CD4-positive, alpha-beta memory T cell (primary cell): ENCODE data around the gene TRIM32. TPM values are rescaled to one million over a fixed set of nuclear protein-coding genes. Genes with fewer than 3 reads are reported as not detected.

ENCODE experiments used
- CTCF ChIA-PET: fragments of 350-600 bp; sonication (Branson Sonifier 250); formaldehyde crosslinking; loops from one replicate; lab custom pipeline; 2021; ENCODE audit warnings: inconsistent platforms; ENCODE audit not compliant: partially characterized antibody; lab: Charles Lee
- POLR2A ChIA-PET: fragments of 350-600 bp; sonication (Branson Sonifier 250); formaldehyde crosslinking; loops from one replicate; lab custom pipeline; 2021; ENCODE audit not compliant: partially characterized antibody; lab: Charles Lee
- DNase-seq, 5 donors: peaks; one replicate each; pipeline versions ENCODE4 v3.0.0 to v3.0.0-alpha.2; 2020 to 2022; ENCODE audit warnings: mixed read lengths in 1 of 5
- H3K27ac ChIP-seq: one replicate; pipeline ENCODE4 v1.7.0; 2013; ENCODE audit warnings: low read depth, low read length
- H3K27me3 ChIP-seq: 2 replicates; pipeline ENCODE4 v1.7.0; 2013; ENCODE audit warnings: mild to moderate bottlenecking, low read length, moderate library complexity; ENCODE audit not compliant: insufficient read depth
- H3K36me3 ChIP-seq: 2 replicates; pipeline ENCODE4 v1.7.0; 2013; ENCODE audit warnings: mild to moderate bottlenecking, low read length, moderate library complexity; ENCODE audit not compliant: insufficient read depth
- H3K4me1 ChIP-seq: 2 replicates; pipeline ENCODE4 v1.7.0; 2013; ENCODE audit warnings: mild to moderate bottlenecking, low read length, moderate library complexity; ENCODE audit not compliant: insufficient read depth
- H3K4me3 ChIP-seq, 2 donors: one replicate each; pipeline ENCODE4 v1.7.0; 2013; ENCODE audit warnings: low read length in 2 of 2, mild to moderate bottlenecking in 1 of 2
- H3K9me3 ChIP-seq, 2 donors: one replicate each; pipeline ENCODE4 v1.7.0; 2013; ENCODE audit warnings: low read length in 2 of 2, control low read depth in 1 of 2; ENCODE audit not compliant: control insufficient read depth in 1 of 2
- H3K27ac Mint-ChIP-seq, 7 donors: one replicate each; pipeline ENCODE4 v1.8.0; 2020 to 2021; ENCODE audit warnings: mixed read lengths in 7 of 7, mild to moderate bottlenecking in 6 of 7, inconsistent platforms in 3 of 7, moderate library complexity in 3 of 7
- H3K27me3 Mint-ChIP-seq, 2 donors: one replicate each; pipeline ENCODE4 v1.8.0; 2020 to 2021; ENCODE audit warnings: mixed read lengths in 2 of 2
- H3K36me3 Mint-ChIP-seq, 2 donors: one replicate each; pipeline ENCODE4 v1.8.0; 2020 to 2021; ENCODE audit warnings: mixed read lengths in 2 of 2, inconsistent platforms in 1 of 2, mild to moderate bottlenecking in 1 of 2
- H3K4me1 Mint-ChIP-seq, 4 donors: one replicate each; pipeline ENCODE4 v1.8.0; 2020 to 2021; ENCODE audit warnings: mixed read lengths in 4 of 4, mild to moderate bottlenecking in 1 of 4
- H3K4me3 Mint-ChIP-seq, 8 donors: one replicate each; pipeline ENCODE4 v1.8.0; 2020 to 2021; ENCODE audit warnings: mixed read lengths in 8 of 8, mild to moderate bottlenecking in 7 of 8, moderate library complexity in 6 of 8, inconsistent platforms in 3 of 8
- H3K9me3 Mint-ChIP-seq, 8 donors: one replicate each; pipeline ENCODE4 v1.8.0; 2020 to 2021; ENCODE audit warnings: mixed read lengths in 8 of 8, mild to moderate bottlenecking in 5 of 8, inconsistent platforms in 3 of 8, moderate library complexity in 1 of 8
- intact Hi-C: fragments of 100-400 bp; cut with micrococcal nuclease; formaldehyde crosslinking; loops from one replicate; pipeline ENCODE4 v1.15.1; 2023
- polyA plus RNA-seq, 2 donors: library from polyadenylated mRNA; unstranded; fragments of 300-500 nt; fragmentation: Illumina TruSeq; gene quantifications; one replicate each; pipeline ENCODE4 v1.2.3, GENCODE V29; 2021
- total RNA-seq, 2 experiments: library from RNA; stranded (reverse); gene quantifications; one replicate each; pipeline ENCODE4 v1.2.3, GENCODE V29; 2021

TRIM32 gene
- total and polyA plus RNA-seq, 4 experiments from 2014 or later, result 15.5 to 22.1 (median 19.4) TPM

DNA sequence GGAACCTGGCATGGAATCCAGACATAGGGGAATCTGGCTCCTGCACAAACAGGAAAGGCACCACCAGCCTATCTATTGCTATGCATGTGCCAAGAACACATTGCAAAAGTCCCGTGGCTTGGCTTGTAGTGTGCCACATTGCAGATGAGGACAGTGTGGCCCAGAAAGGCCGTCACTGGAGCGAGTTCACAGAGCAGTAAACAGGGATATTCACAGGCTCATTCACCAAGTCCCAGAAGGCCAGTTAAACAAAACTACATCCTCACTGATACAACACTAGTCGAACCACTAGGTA lies 39.6 kb upstream of the TRIM32 start:
- CTCF ChIA-PET, result interaction anchor here (1.0 kb wide), 1 partner anchor 12 kb away, joined by 4 read pairs; no protein-coding TSS in a partner anchor
- Mint-ChIP-seq H3K27me3 (no peaks in the 10 kb centered on the region), H3K36me3 (peaks cover 11 to 35% of the 10 kb centered on the region in 2 donors), H3K27ac (no peak overlapping the region), H3K4me1 (no peaks in the 10 kb centered on the region), H3K9me3 (no peaks in the 10 kb centered on the region), H3K4me3 (no peak overlapping the region)
- POLR2A ChIA-PET, result no interaction called here
- no peaks in the 10 kb centered on the region for H3K27me3 ChIP-seq
- H3K27ac ChIP-seq, result no peak overlapping the region
- H3K9me3 ChIP-seq, result no peaks in the 10 kb centered on the region
- H3K4me3 ChIP-seq, result no peak overlapping the region
- intact Hi-C loops, result loop anchor here (5.0 kb wide), 1 partner anchor 1055 kb away; no protein-coding TSS in a partner anchor
- no peaks in the 10 kb centered on the region for H3K4me1 ChIP-seq
- no peaks in the 10 kb centered on the region for H3K36me3 ChIP-seq
- no peak for DNase-seq

DNA sequence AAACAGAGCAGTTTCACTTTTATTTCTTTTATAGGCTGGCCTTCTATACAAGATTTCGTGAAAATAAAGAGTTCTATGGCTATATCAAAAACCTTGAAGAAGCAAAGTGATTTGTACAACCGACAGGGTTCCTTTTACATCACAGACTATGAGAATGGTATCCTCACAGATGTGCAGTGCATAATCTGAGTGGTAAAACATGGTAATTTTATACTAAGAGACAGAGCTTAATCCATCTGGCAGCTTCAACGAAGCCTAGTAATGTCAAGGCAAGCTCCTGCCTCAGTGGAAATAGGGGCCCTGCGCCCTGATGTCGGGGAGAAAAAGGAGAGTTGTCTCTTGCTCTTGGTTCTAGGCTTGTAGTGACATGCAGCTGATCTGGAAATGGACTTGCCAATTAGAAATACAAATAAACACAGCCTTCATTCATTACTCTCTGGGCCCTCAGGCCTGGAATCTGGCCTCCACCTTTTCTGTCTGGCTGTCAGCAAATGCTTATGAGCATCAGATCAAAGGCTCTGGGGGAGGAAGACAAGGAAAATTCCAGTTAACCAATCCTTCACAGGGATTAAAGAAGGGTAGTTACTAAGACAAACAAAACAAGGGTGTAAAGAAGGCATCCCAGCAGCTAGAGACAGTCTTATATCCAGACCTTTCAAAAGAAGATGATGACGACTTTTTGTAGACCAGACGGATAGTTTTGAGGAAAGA lies 33.6 kb upstream of the TRIM32 start:
- no peaks in the 10 kb centered on the region for H3K9me3 Mint-ChIP-seq
- Histone ChIP-seq H3K27me3 (no peaks in the 10 kb centered on the region), H3K27ac (no peak overlapping the region), H3K4me1 (no peaks in the 10 kb centered on the region), H3K4me3 (no peak overlapping the region), H3K9me3 (no peaks in the 10 kb centered on the region), H3K36me3 (no peaks in the 10 kb centered on the region)
- H3K4me3 Mint-ChIP-seq, result no peak overlapping the region
- ChIA-PET CTCF (no interaction called here), POLR2A (no interaction called here)
- H3K27ac Mint-ChIP-seq, result no peak overlapping the region
- intact Hi-C loops, result no loop called here
- no peak for DNase-seq
- peaks cover 9 to 14% of the 10 kb centered on the region in 2 donors for H3K36me3 Mint-ChIP-seq
- no peaks in the 10 kb centered on the region for H3K4me1 Mint-ChIP-seq
- H3K27me3 Mint-ChIP-seq, result no peaks in the 10 kb centered on the region

DNA sequence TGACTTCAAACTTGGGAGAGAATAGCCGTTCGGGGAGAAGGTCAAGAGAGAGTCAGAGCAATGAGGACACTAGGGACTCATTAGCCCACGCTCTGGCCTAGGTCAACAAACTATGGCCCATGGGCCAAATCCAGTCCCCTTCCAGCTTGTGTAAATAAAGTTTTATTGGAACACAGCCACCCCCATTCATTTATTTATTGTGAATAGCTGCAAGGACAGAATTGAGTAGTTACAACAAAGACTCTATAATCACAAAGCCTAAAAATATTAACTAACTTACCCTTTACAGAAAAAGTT lies 33.1 kb upstream of the TRIM32 start:
- no peak overlapping the region for H3K4me3 Mint-ChIP-seq
- Histone ChIP-seq H3K27ac (no peak overlapping the region), H3K27me3 (no peaks in the 10 kb centered on the region), H3K9me3 (no peaks in the 10 kb centered on the region), H3K4me3 (no peak overlapping the region), H3K36me3 (no peaks in the 10 kb centered on the region), H3K4me1 (no peaks in the 10 kb centered on the region)
- peaks cover 9 to 14% of the 10 kb centered on the region in 2 donors for H3K36me3 Mint-ChIP-seq
- ChIA-PET CTCF (no interaction called here), POLR2A (no interaction called here)
- DNase-seq, result no peak
- no peak overlapping the region for H3K27ac Mint-ChIP-seq
- H3K27me3 Mint-ChIP-seq, result no peaks in the 10 kb centered on the region
- no peaks in the 10 kb centered on the region for H3K9me3 Mint-ChIP-seq
- intact Hi-C loops, result no loop called here
- H3K4me1 Mint-ChIP-seq, result no peaks in the 10 kb centered on the region

DNA sequence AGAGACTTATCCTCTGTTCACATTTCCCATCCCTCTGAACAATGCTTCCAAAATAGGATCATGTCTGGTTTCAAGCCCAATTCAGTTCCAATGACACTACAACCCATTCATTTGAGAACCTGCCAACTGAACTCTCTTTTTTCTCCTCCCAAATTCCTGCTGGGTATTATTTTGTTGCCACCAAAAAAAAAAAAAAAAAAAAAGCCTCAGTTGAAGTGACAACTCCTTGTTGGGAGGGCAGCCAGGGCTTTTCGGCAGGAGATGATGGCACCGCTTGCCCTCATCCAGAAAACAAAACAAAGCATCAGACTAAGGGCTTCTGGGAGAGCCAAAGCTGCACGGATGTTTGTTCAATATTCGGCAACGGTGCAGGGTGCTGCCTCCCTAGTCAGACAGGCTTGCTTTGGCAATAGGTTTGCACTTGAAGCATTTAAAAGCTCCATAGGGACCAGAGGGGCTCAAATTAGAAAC lies 30.6 kb upstream of the TRIM32 start:
- H3K4me1 Mint-ChIP-seq, result no peaks in the 10 kb centered on the region
- Histone ChIP-seq H3K36me3 (no peaks in the 10 kb centered on the region), H3K9me3 (no peaks in the 10 kb centered on the region), H3K27me3 (no peaks in the 10 kb centered on the region), H3K27ac (no peak overlapping the region), H3K4me3 (no peak overlapping the region), H3K4me1 (no peaks in the 10 kb centered on the region)
- ChIA-PET POLR2A (no interaction called here), CTCF (interaction anchor here (0.7 kb wide), 1 partner anchor 32 kb away, joined by 3 read pairs; no protein-coding TSS in a partner anchor)
- no peaks in the 10 kb centered on the region for H3K27me3 Mint-ChIP-seq
- H3K9me3 Mint-ChIP-seq, result no peaks in the 10 kb centered on the region
- no peak overlapping the region for H3K4me3 Mint-ChIP-seq
- peaks cover 0 to 2% of the 10 kb centered on the region in 2 donors for H3K36me3 Mint-ChIP-seq
- intact Hi-C loops, result no loop called here
- no peak overlapping the region for H3K27ac Mint-ChIP-seq
- DNase-seq, result no peak

DNA sequence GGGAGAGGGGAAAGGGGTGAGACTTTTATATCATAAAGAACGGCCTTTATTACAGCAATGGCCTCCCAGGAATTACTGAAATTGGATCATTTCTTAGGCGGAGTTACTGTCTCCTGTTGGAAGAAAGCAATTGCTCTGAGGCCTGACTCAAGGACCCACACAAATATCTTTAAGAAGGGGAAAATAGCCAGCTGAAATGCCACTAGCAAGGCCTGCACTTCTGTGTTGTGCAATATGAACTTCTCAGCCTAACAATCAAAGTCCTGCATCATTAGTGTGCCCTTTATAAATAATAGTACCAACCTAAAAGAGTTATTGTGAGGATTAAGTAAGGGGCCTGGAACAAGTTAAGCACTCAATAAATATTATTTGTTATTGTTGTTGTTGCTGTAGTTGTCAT lies 30.1 kb upstream of the TRIM32 start:
- Mint-ChIP-seq H3K4me3 (no peak overlapping the region), H3K4me1 (no peaks in the 10 kb centered on the region), H3K27ac (no peak overlapping the region), H3K36me3 (no peaks in the 10 kb centered on the region), H3K9me3 (no peaks in the 10 kb centered on the region), H3K27me3 (no peaks in the 10 kb centered on the region)
- Histone ChIP-seq H3K36me3 (no peaks in the 10 kb centered on the region), H3K4me3 (no peak overlapping the region), H3K9me3 (no peaks in the 10 kb centered on the region), H3K27me3 (no peaks in the 10 kb centered on the region), H3K27ac (no peak overlapping the region), H3K4me1 (no peaks in the 10 kb centered on the region)
- ChIA-PET CTCF (interaction anchor here (0.7 kb wide), 1 partner anchor 32 kb away, joined by 3 read pairs; no protein-coding TSS in a partner anchor), POLR2A (no interaction called here)
- intact Hi-C loops, result no loop called here
- no peak for DNase-seq

DNA sequence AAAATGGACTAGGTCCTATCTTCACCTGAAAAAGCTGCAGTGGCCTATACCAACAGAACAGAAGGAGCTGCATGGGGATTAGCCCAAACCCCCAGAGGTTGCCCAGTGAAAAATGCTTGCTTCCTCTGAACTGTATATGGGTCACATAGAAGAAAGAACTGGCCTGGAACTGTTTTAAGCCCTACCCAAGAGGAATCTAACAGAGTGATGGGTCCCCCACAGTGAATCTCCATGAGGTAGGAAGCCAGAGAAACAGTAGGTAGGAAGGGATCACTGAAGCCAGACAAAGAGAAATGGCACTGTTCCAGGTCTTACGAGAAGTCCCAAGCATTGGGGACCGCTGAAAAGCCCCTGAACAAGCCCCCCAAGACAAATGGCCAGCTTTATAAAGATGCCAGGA lies 28.8 kb upstream of the TRIM32 start:
- no peaks in the 10 kb centered on the region for H3K36me3 Mint-ChIP-seq
- H3K27ac Mint-ChIP-seq, result peak overlapping the region in 1 of 7 donors; percentile 27
- no peaks in the 10 kb centered on the region for H3K9me3 Mint-ChIP-seq
- H3K27ac ChIP-seq, result no peak overlapping the region
- H3K27me3 Mint-ChIP-seq, result no peaks in the 10 kb centered on the region
- H3K4me3 Mint-ChIP-seq, result no peak overlapping the region
- POLR2A ChIA-PET, result no interaction called here
- intact Hi-C loops, result no loop called here
- no peak for DNase-seq
- no peak overlapping the region for H3K4me3 ChIP-seq
- H3K4me1 ChIP-seq, result no peaks in the 10 kb centered on the region
- CTCF ChIA-PET, result interaction anchor here (1.2 kb wide), 1 partner anchor 1065 kb away, joined by 4 read pairs; no protein-coding TSS in a partner anchor
- no peaks in the 10 kb centered on the region for H3K4me1 Mint-ChIP-seq
- H3K36me3 ChIP-seq, result no peaks in the 10 kb centered on the region
- H3K9me3 ChIP-seq, result no peaks in the 10 kb centered on the region
- no peaks in the 10 kb centered on the region for H3K27me3 ChIP-seq

DNA sequence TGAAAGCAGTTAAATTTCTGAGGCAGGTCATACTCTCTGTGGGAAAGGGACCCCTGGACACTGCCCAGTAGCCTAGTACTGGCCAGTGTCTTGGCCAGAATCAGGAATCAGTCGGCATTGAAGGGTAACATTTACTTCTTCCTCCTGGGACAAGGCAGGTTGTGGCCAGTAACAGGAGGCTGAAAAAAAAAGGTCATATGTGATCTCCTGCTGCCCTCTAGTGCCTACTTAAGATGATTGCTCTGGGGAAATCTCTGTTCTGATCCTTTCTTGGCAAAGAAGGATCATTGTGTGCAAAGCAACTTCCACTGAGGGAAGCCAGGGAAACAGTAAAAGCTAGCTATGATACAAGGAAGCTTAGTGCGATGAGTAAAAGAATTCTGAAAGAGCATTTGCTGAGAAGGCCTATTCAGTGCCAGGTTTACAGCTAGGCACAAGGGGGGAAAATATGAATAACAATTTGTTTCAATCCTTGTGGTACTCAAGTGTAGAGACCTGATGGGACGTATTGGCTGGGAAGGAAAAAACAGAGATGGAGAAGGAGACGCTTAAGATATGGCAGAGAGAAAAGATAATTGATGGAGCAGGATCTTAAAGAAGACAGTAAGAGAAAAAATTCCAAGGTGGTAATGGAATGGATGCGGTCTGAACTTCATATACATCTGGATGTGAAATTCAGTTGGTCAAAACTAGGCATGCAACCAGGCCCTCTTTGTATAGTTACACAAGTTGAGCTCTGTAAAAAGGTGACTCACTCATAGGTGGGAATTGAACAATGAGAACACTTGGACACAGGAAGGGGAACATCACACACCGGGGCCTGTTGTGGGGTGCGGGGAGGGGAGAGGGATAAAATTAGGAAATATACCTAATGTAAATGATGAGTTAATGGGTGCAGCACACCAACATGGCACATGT lies 25.8 kb upstream of the TRIM32 start:
- no peak overlapping the region for H3K27ac Mint-ChIP-seq
- peak in 4 of 5 donors; percentile 20 to 33 (median 28) for DNase-seq
- H3K9me3 Mint-ChIP-seq, result no peaks in the 10 kb centered on the region
- ChIA-PET POLR2A (no interaction called here), CTCF (interaction anchor here (0.9 to 1.8 kb wide), 5 partner anchors 9 to 1068 kb away, joined by 3 to 10 read pairs (median 5); no protein-coding TSS in a partner anchor)
- Histone ChIP-seq H3K27ac (no peak overlapping the region), H3K36me3 (no peaks in the 10 kb centered on the region), H3K4me3 (no peak overlapping the region), H3K9me3 (no peaks in the 10 kb centered on the region), H3K27me3 (no peaks in the 10 kb centered on the region), H3K4me1 (no peaks in the 10 kb centered on the region)
- intact Hi-C loops, result loop anchor here (10.0 kb wide), 1 partner anchor 166 kb away; no protein-coding TSS in a partner anchor
- no peaks in the 10 kb centered on the region for H3K36me3 Mint-ChIP-seq
- H3K4me1 Mint-ChIP-seq, result no peaks in the 10 kb centered on the region
- H3K27me3 Mint-ChIP-seq, result no peaks in the 10 kb centered on the region
- no peak overlapping the region for H3K4me3 Mint-ChIP-seq
